A549 (cell line): ENCODE measurements around the gene TPI1. TPM values are rescaled to one million over a fixed set of nuclear protein-coding genes. Genes with fewer than 3 reads are reported as not detected.

Source experiments
- ATAC-seq, 2 experiments: fragments of 200-7000 bp in 1 of 2; fragments of >200 bp in 1 of 2; cut with Nextera tagmentation in 1 of 2; cut with Tn5 transposase in 1 of 2; 3 replicates each; pipeline versions ENCODE4 v1.8.0 to v1.9.1; 2018 to 2020; ENCODE audit warnings: mild to moderate bottlenecking in 1 of 2, moderate library complexity in 1 of 2
- CTCF ChIA-PET: fragments of 300-600 bp; sonication (Branson Sonifier 250); formaldehyde crosslinking; extraction: SDS; loops from one replicate; lab custom pipeline; 2021; ENCODE audit warnings: antibody characterized with exemption, inconsistent platforms; lab: Yijun Ruan, JAX
- POLR2A ChIA-PET: fragments of 350-600 bp; formaldehyde crosslinking; extraction: SDS; loops from one replicate; lab custom pipeline; 2021; ENCODE audit warnings: antibody characterized with exemption, inconsistent platforms; lab: Yijun Ruan, JAX
- DNase-seq, 2 experiments: peaks; one replicate each; pipeline versions ENCODE4 v3.0.0 to v3.0.0-alpha.2; 2011 to 2016; ENCODE audit warnings: low read depth in 1 of 2, low spot score in 1 of 2
- FAIRE-seq: peaks from 2 replicates; lab custom pipeline; 2011; peaks lifted over from hg19 to GRCh38; lab: Jason Lieb, UNC
- H3K27ac ChIP-seq, 2 experiments: fragments of >200 bp; sonication (Bioruptor Twin); formaldehyde crosslinking; 3 replicates each; pipeline ENCODE4 v1.5.1; 2016 to 2017
- H3K4me1 ChIP-seq: fragments of >200 bp; sonication (Bioruptor Twin); formaldehyde crosslinking; 3 replicates; pipeline ENCODE4 v1.6.1; 2016
- H3K4me2 ChIP-seq: fragments of >200 bp; sonication (Bioruptor Twin); formaldehyde crosslinking; 3 replicates; pipeline ENCODE4 v1.6.1; 2016
- H3K4me3 ChIP-seq: fragments of >200 bp; sonication (Bioruptor Twin); formaldehyde crosslinking; 3 replicates; pipeline ENCODE4 v1.5.1; 2016
- H3K9me3 ChIP-seq: fragments of >200 bp; sonication (Bioruptor Twin); formaldehyde crosslinking; 3 replicates; pipeline ENCODE4 v1.6.1; 2016
- CBX2 ChIP-seq: fragments of 200-600 bp; sonication (generic); IDR thresholded peaks from 2 replicates; pipeline ENCODE4 v1.6.1; 2016; ENCODE audit warnings: low read depth, mild to moderate bottlenecking, borderline replicate concordance
- CBX8 ChIP-seq: fragments of 200-600 bp; sonication (generic); IDR thresholded peaks from 2 replicates; pipeline ENCODE4 v1.6.1; 2016
- CEBPB ChIP-seq, 2 experiments: fragments of >200 bp in 1 of 2; sonication (Bioruptor Twin) in 1 of 2; formaldehyde crosslinking in 1 of 2; IDR thresholded peaks; 2 replicates each; pipeline ENCODE4 v1.6.1; 2012 to 2016
- EP300 ChIP-seq, 2 experiments: fragments of >200 bp; sonication (Bioruptor Twin); formaldehyde crosslinking; IDR thresholded peaks; 2 replicates in 1 of 2; 3 replicates in 1 of 2; pipeline ENCODE4 v1.6.1; 2016 to 2017
- FOSB ChIP-seq: fragments of 250-450 bp; sonication (Bioruptor Pico); IDR thresholded peaks from 2 replicates; pipeline ENCODE4 v1.5.0; 2020; ENCODE audit warnings: mild to moderate bottlenecking, moderate library complexity
- FOSL2 ChIP-seq, 2 experiments: fragments of 450-650 bp in 1 of 2; fragments of >200 bp in 1 of 2; sonication (Bioruptor Twin) in 1 of 2; formaldehyde crosslinking; IDR thresholded peaks; 2 replicates each; pipeline versions ENCODE4 v1.5.0 to v1.6.1; 2016 to 2020; ENCODE audit warnings: mild to moderate bottlenecking in 1 of 2, moderate library complexity in 1 of 2
- FOXS1 ChIP-seq: fragments of 250-450 bp; sonication (Bioruptor Pico); IDR thresholded peaks from 2 replicates; pipeline ENCODE4 v1.5.0; 2020; ENCODE audit warnings: mild to moderate bottlenecking, moderate library complexity
- GATA3 ChIP-seq: IDR thresholded peaks from 2 replicates; pipeline ENCODE4 v1.6.1; 2012; ENCODE audit warnings: borderline replicate concordance
- HDAC2 ChIP-seq: fragments of 200-600 bp; sonication (generic); IDR thresholded peaks from 2 replicates; pipeline ENCODE4 v1.6.1; 2016
- HOXA7 ChIP-seq: fragments of 250-450 bp; sonication (Bioruptor Pico); IDR thresholded peaks from 2 replicates; pipeline ENCODE4 v1.5.0; 2020; ENCODE audit warnings: mild to moderate bottlenecking, moderate library complexity
- JUN ChIP-seq, 2 experiments: fragments of >200 bp; sonication (Bioruptor Twin); formaldehyde crosslinking; IDR thresholded peaks; 2 replicates in 1 of 2; 3 replicates in 1 of 2; pipeline ENCODE4 v1.6.1; 2016 to 2017
- KDM1A ChIP-seq: fragments of 200-600 bp; sonication (generic); IDR thresholded peaks from 2 replicates; pipeline ENCODE4 v1.6.1; 2016; ENCODE audit warnings: low read depth, mild to moderate bottlenecking
- MYC ChIP-seq: IDR thresholded peaks from 2 replicates; pipeline ENCODE4 v1.6.1; 2012; ENCODE audit warnings: mild to moderate bottlenecking, inconsistent platforms, low read length, improper control_type of control experiment, borderline replicate concordance
- NFE2L2 ChIP-seq: fragments of 150-350 bp; conservative IDR thresholded peaks from 2 replicates; pipeline ENCODE4 v1.6.1; 2014; ENCODE audit warnings: low read length
- PHF8 ChIP-seq: fragments of 200-600 bp; sonication (generic); IDR thresholded peaks from 2 replicates; pipeline ENCODE4 v1.6.1; 2016; ENCODE audit warnings: low read depth, mild to moderate bottlenecking, antibody characterized with exemption, moderate library complexity, borderline replicate concordance
- POLR2A ChIP-seq: IDR thresholded peaks from 2 replicates; pipeline ENCODE4 v1.6.1; 2012; ENCODE audit warnings: mild to moderate bottlenecking, low read length
- SMC3 ChIP-seq: fragments of >200 bp; sonication (Bioruptor Twin); formaldehyde crosslinking; IDR thresholded peaks from 3 replicates; pipeline ENCODE4 v1.6.1; 2018; ENCODE audit warnings: inconsistent platforms
- TFCP2L1 ChIP-seq: fragments of 250-450 bp; sonication (Bioruptor Pico); IDR thresholded peaks from 2 replicates; pipeline ENCODE4 v1.5.0; 2021; ENCODE audit warnings: mild to moderate bottlenecking
- WGBS: methylation state at CpG from one replicate; pipeline ENCODE4 v1.1.6; 2017; ENCODE audit errors: missing lambda C conversion rate; 5-methylcytosine and 5-hydroxymethylcytosine counted together
- polyA plus RNA-seq, 4 experiments: library from polyadenylated mRNA; depleted of rRNA in 3 of 4; stranded (reverse); fragments of >200 nt; fragmentation: RNase III in 1 of 4; extraction: RNeasy Plus Mini Kit Qiagen cat#74134 plus additional on column Dnase treatment in 1 of 4; gene quantifications; 2 replicates in 3 of 4; 3 replicates in 1 of 4; pipeline ENCODE4 v1.2.3, GENCODE V29; 2011 to 2017
- TF ChIP-seq, protein P1 (sequence below): fragments of >200 bp; sonication (Bioruptor Twin); formaldehyde crosslinking; IDR thresholded peaks from 3 replicates; pipeline ENCODE4 v1.5.1; 2016
- TF ChIP-seq, protein P2 (sequence below): IDR thresholded peaks from 2 replicates; pipeline ENCODE4 v1.6.1; 2012
- TF ChIP-seq, protein P3 (sequence below): IDR thresholded peaks from 2 replicates; pipeline ENCODE4 v1.6.1; 2012; ENCODE audit warnings: low read depth, borderline replicate concordance
- TF ChIP-seq, protein P4 (sequence below): IDR thresholded peaks from 2 replicates; pipeline ENCODE4 v1.6.1; 2012
- TF ChIP-seq, protein P5 (sequence below): fragments of 250-450 bp; sonication (Bioruptor Pico); IDR thresholded peaks from 2 replicates; pipeline ENCODE4 v1.5.0; 2021; ENCODE audit warnings: mild to moderate bottlenecking, moderate library complexity, borderline replicate concordance
- TF ChIP-seq, protein P6 (sequence below): fragments of 450-650 bp; IDR thresholded peaks from 2 replicates; pipeline ENCODE4 v1.6.1; 2014; ENCODE audit warnings: antibody characterized with exemption
- TF ChIP-seq, protein P7 (sequence below): fragments of >200 bp; sonication (Bioruptor Twin); formaldehyde crosslinking; IDR thresholded peaks from 2 replicates; pipeline ENCODE4 v1.6.1; 2016

Gene TPI1
- polyA plus RNA-seq, 2 of the 4 experiments (the other 2 are of a cell fraction): 1,293 to 1,913 TPM

DNA sequence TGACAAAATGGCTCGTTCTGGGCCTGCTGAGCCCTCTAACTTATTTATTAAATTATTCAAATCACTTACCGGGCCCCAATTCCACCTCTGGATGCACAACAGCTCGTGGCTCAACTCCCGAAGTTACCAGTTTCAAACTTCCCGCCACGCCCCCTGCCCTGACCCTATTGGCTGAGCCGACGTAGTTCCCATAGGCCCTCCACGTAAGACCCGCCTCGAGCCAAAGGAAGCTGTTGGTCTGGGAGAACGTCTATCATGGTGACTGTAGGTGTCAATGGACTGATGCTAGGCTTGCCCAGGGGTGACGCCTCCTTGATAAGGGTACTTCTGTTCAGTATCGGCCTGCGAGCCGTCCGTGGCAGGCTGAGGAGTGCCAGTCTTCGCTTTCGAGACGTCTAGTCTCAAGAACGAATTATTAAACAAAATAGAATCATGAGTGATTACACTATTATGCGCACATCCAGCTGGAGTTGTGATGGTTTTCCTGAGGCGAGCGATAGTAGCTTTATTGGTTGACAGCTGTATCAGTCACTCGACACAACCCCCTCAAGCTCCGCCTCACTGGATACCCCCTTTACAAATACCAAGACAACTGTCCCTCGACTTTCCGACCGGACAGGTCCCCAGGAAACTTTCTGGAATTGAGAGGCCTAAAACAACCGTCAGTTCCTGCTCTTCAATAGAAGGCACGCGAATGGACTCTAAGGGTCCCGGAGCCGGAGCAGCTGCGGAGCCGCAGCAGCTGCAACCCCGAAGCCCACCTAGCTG is 16.0 kb upstream of the TPI1 start, which contains the start of gene CDCA3:
TSS of gene CDCA3 (minus strand) at position 134 of the 768 bp plus-strand sequence. CDS start 334 bp downstream, outside the sequence.
- ChIA-PET CTCF (interaction anchor here (0.6 to 10.1 kb wide), 12 partner anchors 14 to 111 kb away, joined by 3 to 117 read pairs (median 6); partner anchors contain the start of genes C12orf57, MLF2, PTMS and RNU7-1), POLR2A (interaction anchor here (0.6 to 3.1 kb wide), 19 partner anchors 9 to 317 kb away, joined by 3 to 74 read pairs (median 10); partner anchors contain the start of genes C12orf57, COPS7A, GAPDH and GPR162)
- DNase-seq (peak; percentile 99 to 100), FAIRE-seq (peak; percentile 77), ATAC-seq (peak; percentile 83 to 85)
- peak within 1 kb of the TSS; percentile 70 for H3K4me2 ChIP-seq
- TF ChIP-seq CEBPB (IDR thresholded peaks at IDR 0.05): no peak
- TF ChIP-seq, protein P1, sequence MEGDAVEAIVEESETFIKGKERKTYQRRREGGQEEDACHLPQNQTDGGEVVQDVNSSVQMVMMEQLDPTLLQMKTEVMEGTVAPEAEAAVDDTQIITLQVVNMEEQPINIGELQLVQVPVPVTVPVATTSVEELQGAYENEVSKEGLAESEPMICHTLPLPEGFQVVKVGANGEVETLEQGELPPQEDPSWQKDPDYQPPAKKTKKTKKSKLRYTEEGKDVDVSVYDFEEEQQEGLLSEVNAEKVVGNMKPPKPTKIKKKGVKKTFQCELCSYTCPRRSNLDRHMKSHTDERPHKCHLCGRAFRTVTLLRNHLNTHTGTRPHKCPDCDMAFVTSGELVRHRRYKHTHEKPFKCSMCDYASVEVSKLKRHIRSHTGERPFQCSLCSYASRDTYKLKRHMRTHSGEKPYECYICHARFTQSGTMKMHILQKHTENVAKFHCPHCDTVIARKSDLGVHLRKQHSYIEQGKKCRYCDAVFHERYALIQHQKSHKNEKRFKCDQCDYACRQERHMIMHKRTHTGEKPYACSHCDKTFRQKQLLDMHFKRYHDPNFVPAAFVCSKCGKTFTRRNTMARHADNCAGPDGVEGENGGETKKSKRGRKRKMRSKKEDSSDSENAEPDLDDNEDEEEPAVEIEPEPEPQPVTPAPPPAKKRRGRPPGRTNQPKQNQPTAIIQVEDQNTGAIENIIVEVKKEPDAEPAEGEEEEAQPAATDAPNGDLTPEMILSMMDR: no peak
- TF ChIP-seq HOXA7 (CRISPR knock-in tag): no peak
- TF ChIP-seq, protein P2, sequence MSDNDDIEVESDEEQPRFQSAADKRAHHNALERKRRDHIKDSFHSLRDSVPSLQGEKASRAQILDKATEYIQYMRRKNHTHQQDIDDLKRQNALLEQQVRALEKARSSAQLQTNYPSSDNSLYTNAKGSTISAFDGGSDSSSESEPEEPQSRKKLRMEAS: peak; percentile 90
- TF ChIP-seq CBX8: no peak
- no peak for TF ChIP-seq EP300 (IDR thresholded peaks at IDR 0.05)
- no peak for TF ChIP-seq MYC
- TF ChIP-seq, protein P3, sequence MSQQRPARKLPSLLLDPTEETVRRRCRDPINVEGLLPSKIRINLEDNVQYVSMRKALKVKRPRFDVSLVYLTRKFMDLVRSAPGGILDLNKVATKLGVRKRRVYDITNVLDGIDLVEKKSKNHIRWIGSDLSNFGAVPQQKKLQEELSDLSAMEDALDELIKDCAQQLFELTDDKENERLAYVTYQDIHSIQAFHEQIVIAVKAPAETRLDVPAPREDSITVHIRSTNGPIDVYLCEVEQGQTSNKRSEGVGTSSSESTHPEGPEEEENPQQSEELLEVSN: peak; percentile 94
- peak; percentile 36; the same call in 1 of the 2 replicates for TF ChIP-seq GATA3
- no peak for TF ChIP-seq KDM1A
- TF ChIP-seq, protein P4, sequence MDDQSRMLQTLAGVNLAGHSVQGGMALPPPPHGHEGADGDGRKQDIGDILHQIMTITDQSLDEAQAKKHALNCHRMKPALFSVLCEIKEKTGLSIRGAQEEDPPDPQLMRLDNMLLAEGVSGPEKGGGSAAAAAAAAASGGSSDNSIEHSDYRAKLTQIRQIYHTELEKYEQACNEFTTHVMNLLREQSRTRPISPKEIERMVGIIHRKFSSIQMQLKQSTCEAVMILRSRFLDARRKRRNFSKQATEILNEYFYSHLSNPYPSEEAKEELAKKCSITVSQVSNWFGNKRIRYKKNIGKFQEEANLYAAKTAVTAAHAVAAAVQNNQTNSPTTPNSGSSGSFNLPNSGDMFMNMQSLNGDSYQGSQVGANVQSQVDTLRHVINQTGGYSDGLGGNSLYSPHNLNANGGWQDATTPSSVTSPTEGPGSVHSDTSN: peak; percentile 96
- no peak for TF ChIP-seq FOXS1
- TF ChIP-seq, protein P5, sequence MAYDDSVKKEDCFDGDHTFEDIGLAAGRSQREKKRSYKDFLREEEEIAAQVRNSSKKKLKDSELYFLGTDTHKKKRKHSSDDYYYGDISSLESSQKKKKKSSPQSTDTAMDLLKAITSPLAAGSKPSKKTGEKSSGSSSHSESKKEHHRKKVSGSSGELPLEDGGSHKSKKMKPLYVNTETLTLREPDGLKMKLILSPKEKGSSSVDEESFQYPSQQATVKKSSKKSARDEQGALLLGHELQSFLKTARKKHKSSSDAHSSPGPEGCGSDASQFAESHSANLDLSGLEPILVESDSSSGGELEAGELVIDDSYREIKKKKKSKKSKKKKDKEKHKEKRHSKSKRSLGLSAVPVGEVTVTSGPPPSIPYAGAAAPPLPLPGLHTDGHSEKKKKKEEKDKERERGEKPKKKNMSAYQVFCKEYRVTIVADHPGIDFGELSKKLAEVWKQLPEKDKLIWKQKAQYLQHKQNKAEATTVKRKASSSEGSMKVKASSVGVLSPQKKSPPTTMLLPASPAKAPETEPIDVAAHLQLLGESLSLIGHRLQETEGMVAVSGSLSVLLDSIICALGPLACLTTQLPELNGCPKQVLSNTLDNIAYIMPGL (CRISPR knock-in tag): no peak
- TF ChIP-seq, protein P6, sequence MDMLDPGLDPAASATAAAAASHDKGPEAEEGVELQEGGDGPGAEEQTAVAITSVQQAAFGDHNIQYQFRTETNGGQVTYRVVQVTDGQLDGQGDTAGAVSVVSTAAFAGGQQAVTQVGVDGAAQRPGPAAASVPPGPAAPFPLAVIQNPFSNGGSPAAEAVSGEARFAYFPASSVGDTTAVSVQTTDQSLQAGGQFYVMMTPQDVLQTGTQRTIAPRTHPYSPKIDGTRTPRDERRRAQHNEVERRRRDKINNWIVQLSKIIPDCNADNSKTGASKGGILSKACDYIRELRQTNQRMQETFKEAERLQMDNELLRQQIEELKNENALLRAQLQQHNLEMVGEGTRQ: no peak
- TF ChIP-seq, protein P7, sequence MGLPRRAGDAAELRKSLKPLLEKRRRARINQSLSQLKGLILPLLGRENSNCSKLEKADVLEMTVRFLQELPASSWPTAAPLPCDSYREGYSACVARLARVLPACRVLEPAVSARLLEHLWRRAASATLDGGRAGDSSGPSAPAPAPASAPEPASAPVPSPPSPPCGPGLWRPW: no peak
- no peak for TF ChIP-seq CBX2
- 0 out of 2 replicates have a peak, but pooled peaks have one; percentile 63 for TF ChIP-seq HDAC2
- no peak for TF ChIP-seq FOSL2 (IDR thresholded peaks at IDR 0.05)
- no peak for TF ChIP-seq FOSL2 (CRISPR knock-in tag; IDR thresholded peaks at IDR 0.05)
- peak; percentile 41; the same call in 1 of the 2 replicates for TF ChIP-seq POLR2A
- TF ChIP-seq NFE2L2: no peak
- no peak for TF ChIP-seq FOSB (CRISPR knock-in tag)
- TF ChIP-seq TFCP2L1 (CRISPR knock-in tag): no peak
- TF ChIP-seq PHF8: peak; percentile 70; the same call in 1 of the 2 replicates
- no peak for TF ChIP-seq SMC3
- peak in 1 of 2 experiments; percentile 29; a peak in 1 of 5 replicates for TF ChIP-seq JUN (IDR thresholded peaks at IDR 0.05)
- peaks cover 23% of the 10 kb centered on the region for H3K4me1 ChIP-seq
- no peaks in the 10 kb centered on the region for H3K9me3 ChIP-seq
- peak within 1 kb of the TSS; percentile 87 to 89 for H3K27ac ChIP-seq
- 2% methylated on average over 37 of the region's 37 CpGs for WGBS
- peak within 1 kb of the TSS; percentile 50 for H3K4me3 ChIP-seq
